NB4 (cell line): ENCODE measurements around the gene B3GAT3.

ENCODE experiments used
- MYC ChIP-seq: IDR thresholded peaks from 2 replicates; pipeline ENCODE4 v1.6.1; 2011; ENCODE audit warnings: low read depth, low read length
- POLR2A ChIP-seq: IDR thresholded peaks from 2 replicates; pipeline ENCODE4 v1.6.1; 2011; ENCODE audit warnings: mild to moderate bottlenecking; ENCODE audit not compliant: insufficient read length; ENCODE audit errors: extremely low read depth
- TF ChIP-seq, protein P1 (sequence below): IDR thresholded peaks from one replicate; pipeline ENCODE4 v1.5.1; 2012; ENCODE audit warnings: low read depth, low read length
- TF ChIP-seq, protein P2 (sequence below): IDR thresholded peaks from 2 replicates; pipeline ENCODE4 v1.6.1; 2011; ENCODE audit warnings: low read depth, low read length

DNA sequence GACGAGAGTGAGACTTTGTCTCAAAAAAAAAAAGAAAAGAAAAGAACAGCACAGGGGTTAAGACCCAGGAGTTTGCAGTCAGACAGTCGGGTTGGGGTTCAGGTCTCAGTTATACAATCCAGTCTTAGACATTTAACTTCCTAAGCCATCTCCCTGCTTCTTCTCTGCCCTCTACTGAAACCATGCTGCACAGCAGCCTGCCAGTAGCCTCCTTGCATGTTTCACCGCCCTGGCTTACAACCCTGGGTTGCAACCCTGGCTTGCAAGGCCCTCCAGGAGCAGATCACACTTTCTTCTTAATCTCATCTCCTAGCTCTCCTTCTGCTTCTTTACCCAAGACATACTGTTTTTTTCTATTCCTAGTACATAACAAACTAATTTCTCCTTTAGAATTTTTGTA lies 5.9 kb upstream of the B3GAT3 start:
- TF ChIP-seq, protein P1, sequence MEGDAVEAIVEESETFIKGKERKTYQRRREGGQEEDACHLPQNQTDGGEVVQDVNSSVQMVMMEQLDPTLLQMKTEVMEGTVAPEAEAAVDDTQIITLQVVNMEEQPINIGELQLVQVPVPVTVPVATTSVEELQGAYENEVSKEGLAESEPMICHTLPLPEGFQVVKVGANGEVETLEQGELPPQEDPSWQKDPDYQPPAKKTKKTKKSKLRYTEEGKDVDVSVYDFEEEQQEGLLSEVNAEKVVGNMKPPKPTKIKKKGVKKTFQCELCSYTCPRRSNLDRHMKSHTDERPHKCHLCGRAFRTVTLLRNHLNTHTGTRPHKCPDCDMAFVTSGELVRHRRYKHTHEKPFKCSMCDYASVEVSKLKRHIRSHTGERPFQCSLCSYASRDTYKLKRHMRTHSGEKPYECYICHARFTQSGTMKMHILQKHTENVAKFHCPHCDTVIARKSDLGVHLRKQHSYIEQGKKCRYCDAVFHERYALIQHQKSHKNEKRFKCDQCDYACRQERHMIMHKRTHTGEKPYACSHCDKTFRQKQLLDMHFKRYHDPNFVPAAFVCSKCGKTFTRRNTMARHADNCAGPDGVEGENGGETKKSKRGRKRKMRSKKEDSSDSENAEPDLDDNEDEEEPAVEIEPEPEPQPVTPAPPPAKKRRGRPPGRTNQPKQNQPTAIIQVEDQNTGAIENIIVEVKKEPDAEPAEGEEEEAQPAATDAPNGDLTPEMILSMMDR = no peak
- TF ChIP-seq POLR2A = no peak
- TF ChIP-seq MYC = no peak
- TF ChIP-seq, protein P2, sequence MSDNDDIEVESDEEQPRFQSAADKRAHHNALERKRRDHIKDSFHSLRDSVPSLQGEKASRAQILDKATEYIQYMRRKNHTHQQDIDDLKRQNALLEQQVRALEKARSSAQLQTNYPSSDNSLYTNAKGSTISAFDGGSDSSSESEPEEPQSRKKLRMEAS = no peak
